Body of pancreas (tissue), 4 donors: ENCODE results near the gene TMEM242. TPM values are rescaled to one million over a fixed set of nuclear protein-coding genes. Genes with fewer than 3 reads are reported as not detected.
A peak's percentile ranks its signal among the peaks of the same experiment; 100 is the strongest.

ENCODE experiments used
- ATAC-seq: fragments of 150-250 bp; one replicate; pipeline ENCODE4 v1.9.1; 2016
- DNase-seq, 4 donors: peaks; one replicate each; pipeline ENCODE4 v3.0.0-alpha.2; 2019
- H3K27ac ChIP-seq, 4 donors: fragments of 200-600 bp; sonication (generic); 1 replicate in 3 of 4; 2 replicates in 1 of 4; pipeline versions ENCODE4 v1.5.1 to v1.6.1; 2016 to 2019; ENCODE audit warnings: mild to moderate bottlenecking in 1 of 4, mixed read lengths in 1 of 4, moderate library complexity in 1 of 4
- H3K27me3 ChIP-seq, 2 donors: fragments of 200-600 bp; sonication (generic); one replicate each; pipeline ENCODE4 v1.6.0; 2016; ENCODE audit warnings: mild to moderate bottlenecking in 1 of 2
- H3K36me3 ChIP-seq, 2 donors: fragments of 200-600 bp; sonication (generic); replicated peaks in 1 of 2; 2 replicates each; pipeline ENCODE4 v1.5.1; 2016; ENCODE audit warnings: low read depth in 2 of 2; ENCODE audit not compliant: insufficient read depth in 1 of 2
- H3K4me1 ChIP-seq: fragments of 200-600 bp; sonication (generic); one replicate; pipeline ENCODE4 v1.6.0; 2016
- H3K4me3 ChIP-seq, 2 donors: fragments of 200-600 bp; sonication (generic); 1 replicate in 1 of 2; 2 replicates in 1 of 2; pipeline ENCODE4 v1.5.1; 2016 to 2019
- H3K9me3 ChIP-seq, 3 donors: fragments of 200-600 bp; sonication (generic); 1 replicate in 2 of 3; 2 replicates in 1 of 3; pipeline ENCODE4 v1.5.1; 2016
- POLR2A ChIP-seq, 3 donors: fragments of 450-650 bp; IDR thresholded peaks; one replicate each; pipeline ENCODE4 v1.6.1; 2016; ENCODE audit warnings: antibody characterized with exemption in 3 of 3, mild to moderate bottlenecking in 2 of 3
- WGBS, 2 donors: methylation state at CpG; one replicate each; pipeline ENCODE4 v1.1.5; 2017; 5-methylcytosine and 5-hydroxymethylcytosine counted together
- intact Hi-C: fragments of 100-400 bp; cut with DNase I; formaldehyde crosslinking; loops from one replicate; pipeline ENCODE4 v1.15.1; 2023
- total RNA-seq, 2 donors: library from RNA; depleted of rRNA; stranded (reverse); fragments of >200 nt; gene quantifications; one replicate each; pipeline ENCODE4 v1.1.0, GENCODE V29; 2016
- TF ChIP-seq, protein P1 (sequence below), 7 experiments: fragments of 450-650 bp in 4 of 7; fragments of 200-600 bp in 3 of 7; sonication (generic) in 3 of 7; IDR thresholded peaks; one replicate each; pipeline ENCODE4 v1.5.1; 2016 to 2019; ENCODE audit warnings: antibody characterized with exemption in 7 of 7

Gene TMEM242
- total RNA-seq, 2 donors from 2014 or later, result 1.6 to 6.2 TPM

DNA sequence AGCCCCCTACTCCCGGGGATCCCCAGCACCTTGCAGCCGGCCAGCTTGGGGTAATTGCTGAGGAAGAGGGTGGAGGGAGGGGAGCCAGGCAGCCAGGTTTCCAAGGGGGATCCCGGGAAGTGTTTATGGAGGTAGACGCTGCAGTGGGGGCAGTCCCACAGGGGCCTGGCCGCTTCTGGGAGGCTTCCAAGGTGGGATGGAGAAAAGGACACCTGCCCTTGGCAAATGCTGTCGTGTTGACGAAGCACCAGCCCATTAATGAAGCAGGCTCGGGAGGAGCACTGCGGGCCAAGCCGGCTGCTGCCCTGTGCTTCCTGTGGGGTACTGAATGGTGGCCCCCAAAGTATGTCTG, 82.4 kb downstream of the TMEM242 start:
- Histone ChIP-seq H3K4me1 (peaks cover 41% of the 10 kb centered on the region), H3K4me3 (no peak overlapping the region), H3K9me3 (no peaks in the 10 kb centered on the region), H3K27ac (peak overlapping the region; percentile 1 to 84 (median 80)), H3K27me3 (no peaks in the 10 kb centered on the region), H3K36me3 (no peaks in the 10 kb centered on the region)
- no peak for DNase-seq
- TF ChIP-seq, protein P1, sequence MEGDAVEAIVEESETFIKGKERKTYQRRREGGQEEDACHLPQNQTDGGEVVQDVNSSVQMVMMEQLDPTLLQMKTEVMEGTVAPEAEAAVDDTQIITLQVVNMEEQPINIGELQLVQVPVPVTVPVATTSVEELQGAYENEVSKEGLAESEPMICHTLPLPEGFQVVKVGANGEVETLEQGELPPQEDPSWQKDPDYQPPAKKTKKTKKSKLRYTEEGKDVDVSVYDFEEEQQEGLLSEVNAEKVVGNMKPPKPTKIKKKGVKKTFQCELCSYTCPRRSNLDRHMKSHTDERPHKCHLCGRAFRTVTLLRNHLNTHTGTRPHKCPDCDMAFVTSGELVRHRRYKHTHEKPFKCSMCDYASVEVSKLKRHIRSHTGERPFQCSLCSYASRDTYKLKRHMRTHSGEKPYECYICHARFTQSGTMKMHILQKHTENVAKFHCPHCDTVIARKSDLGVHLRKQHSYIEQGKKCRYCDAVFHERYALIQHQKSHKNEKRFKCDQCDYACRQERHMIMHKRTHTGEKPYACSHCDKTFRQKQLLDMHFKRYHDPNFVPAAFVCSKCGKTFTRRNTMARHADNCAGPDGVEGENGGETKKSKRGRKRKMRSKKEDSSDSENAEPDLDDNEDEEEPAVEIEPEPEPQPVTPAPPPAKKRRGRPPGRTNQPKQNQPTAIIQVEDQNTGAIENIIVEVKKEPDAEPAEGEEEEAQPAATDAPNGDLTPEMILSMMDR (IDR thresholded peaks at IDR 0.05), result no peak
- TF ChIP-seq POLR2A (IDR thresholded peaks at IDR 0.05), result no peak
- ATAC-seq, result no peak
- intact Hi-C loops, result no loop called here
- WGBS, 2 donors, result 58 to 70% methylated on average over 8 to 10 of the region's 10 CpGs

GRCh38 chr6:157240059-157240959, 83.0 kb downstream of the TMEM242 start:
- peak overlapping the region; percentile 1 to 84 (median 80) for H3K27ac ChIP-seq
- H3K4me3 ChIP-seq, result no peak overlapping the region
- no peaks in the 10 kb centered on the region for H3K36me3 ChIP-seq
- H3K9me3 ChIP-seq, result no peaks in the 10 kb centered on the region
- ATAC-seq (peak; percentile 34), DNase-seq (peak in 3 of 4 donors; percentile 49 to 69 (median 55))
- peak in 2 of 3 donors; percentile 19 to 28 for TF ChIP-seq POLR2A (IDR thresholded peaks at IDR 0.05)
- TF ChIP-seq, protein P1 (IDR thresholded peaks at IDR 0.05), result no peak
- H3K4me1 ChIP-seq, result peaks cover 46% of the 10 kb centered on the region
- 33 to 43% methylated on average over 25 to 28 of the region's 28 CpGs for WGBS, 2 donors
- H3K27me3 ChIP-seq, result no peaks in the 10 kb centered on the region
- intact Hi-C loops, result no loop called here

GRCh38 chr6:157239671-157240058, 83.7 kb downstream of the TMEM242 start:
- Histone ChIP-seq H3K4me3 (no peak overlapping the region), H3K27me3 (no peaks in the 10 kb centered on the region), H3K4me1 (peaks cover 48% of the 10 kb centered on the region), H3K27ac (peak overlapping the region in 3 of 4 donors; percentile 78 to 84 (median 81)), H3K9me3 (no peaks in the 10 kb centered on the region), H3K36me3 (no peaks in the 10 kb centered on the region)
- WGBS, 2 donors, result 57 to 66% methylated on average over 12 of the region's 12 CpGs
- DNase-seq (no peak), ATAC-seq (no peak)
- intact Hi-C loops, result no loop called here
- TF ChIP-seq POLR2A (IDR thresholded peaks at IDR 0.05), result no peak
- TF ChIP-seq, protein P1 (IDR thresholded peaks at IDR 0.05), result no peak

Other genes with a start within 250 kb of the TMEM242 start
- gene ZDHHC14, start 57.7 kb upstream of the TMEM242 start, total RNA-seq, result 10 to 100 TPM; 10.2 to 10.6 TPM